LNCAP (cell line): ENCODE measurements around the gene OR9A2.

Experiments used
- TF ChIP-seq, protein P1 (sequence below): fragments of 450-650 bp; IDR thresholded peaks from 2 replicates; pipeline ENCODE4 v1.5.1; 2017; ENCODE audit warnings: mild to moderate bottlenecking

Gene OR9A2

DNA sequence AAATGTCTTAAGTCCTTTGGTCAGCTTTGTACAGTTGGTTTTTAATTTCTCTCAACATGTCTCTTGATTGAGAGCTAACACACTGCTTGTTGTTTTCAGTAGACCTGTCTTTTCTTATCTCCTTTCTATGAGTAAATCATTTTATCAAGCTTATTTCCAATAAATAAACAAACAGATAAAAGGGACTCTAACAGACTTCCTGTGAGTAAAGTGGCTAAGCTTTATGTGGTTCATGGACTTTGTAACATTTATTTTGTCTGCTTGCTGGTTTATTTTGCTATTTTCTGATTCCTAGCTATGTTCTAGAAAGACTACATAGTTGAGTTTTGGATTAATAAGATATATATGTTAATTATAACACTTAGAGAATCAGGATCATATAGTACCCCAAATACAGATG, 27.1 kb downstream of the OR9A2 start:
- TF ChIP-seq, protein P1, sequence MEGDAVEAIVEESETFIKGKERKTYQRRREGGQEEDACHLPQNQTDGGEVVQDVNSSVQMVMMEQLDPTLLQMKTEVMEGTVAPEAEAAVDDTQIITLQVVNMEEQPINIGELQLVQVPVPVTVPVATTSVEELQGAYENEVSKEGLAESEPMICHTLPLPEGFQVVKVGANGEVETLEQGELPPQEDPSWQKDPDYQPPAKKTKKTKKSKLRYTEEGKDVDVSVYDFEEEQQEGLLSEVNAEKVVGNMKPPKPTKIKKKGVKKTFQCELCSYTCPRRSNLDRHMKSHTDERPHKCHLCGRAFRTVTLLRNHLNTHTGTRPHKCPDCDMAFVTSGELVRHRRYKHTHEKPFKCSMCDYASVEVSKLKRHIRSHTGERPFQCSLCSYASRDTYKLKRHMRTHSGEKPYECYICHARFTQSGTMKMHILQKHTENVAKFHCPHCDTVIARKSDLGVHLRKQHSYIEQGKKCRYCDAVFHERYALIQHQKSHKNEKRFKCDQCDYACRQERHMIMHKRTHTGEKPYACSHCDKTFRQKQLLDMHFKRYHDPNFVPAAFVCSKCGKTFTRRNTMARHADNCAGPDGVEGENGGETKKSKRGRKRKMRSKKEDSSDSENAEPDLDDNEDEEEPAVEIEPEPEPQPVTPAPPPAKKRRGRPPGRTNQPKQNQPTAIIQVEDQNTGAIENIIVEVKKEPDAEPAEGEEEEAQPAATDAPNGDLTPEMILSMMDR: no peak

DNA sequence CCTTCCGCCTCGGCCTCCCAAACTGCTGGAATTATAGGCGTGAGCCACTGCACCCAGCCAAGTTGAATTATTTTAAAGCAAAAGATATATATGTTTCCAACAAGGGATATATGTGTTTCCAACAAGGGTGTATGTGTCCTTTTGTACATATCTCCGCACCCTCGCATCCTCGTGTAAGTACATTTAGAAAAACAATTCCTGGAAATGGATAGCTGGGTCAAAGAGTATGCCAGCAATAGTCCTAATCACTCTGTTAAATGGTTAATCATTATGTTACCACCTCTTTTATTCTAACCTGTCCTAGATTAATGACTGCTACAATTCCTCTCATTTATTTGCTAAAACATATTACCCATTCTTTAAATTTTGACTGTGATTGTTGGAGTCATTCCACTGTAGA, 28.0 kb downstream of the OR9A2 start:
- TF ChIP-seq, protein P1: no peak

DNA sequence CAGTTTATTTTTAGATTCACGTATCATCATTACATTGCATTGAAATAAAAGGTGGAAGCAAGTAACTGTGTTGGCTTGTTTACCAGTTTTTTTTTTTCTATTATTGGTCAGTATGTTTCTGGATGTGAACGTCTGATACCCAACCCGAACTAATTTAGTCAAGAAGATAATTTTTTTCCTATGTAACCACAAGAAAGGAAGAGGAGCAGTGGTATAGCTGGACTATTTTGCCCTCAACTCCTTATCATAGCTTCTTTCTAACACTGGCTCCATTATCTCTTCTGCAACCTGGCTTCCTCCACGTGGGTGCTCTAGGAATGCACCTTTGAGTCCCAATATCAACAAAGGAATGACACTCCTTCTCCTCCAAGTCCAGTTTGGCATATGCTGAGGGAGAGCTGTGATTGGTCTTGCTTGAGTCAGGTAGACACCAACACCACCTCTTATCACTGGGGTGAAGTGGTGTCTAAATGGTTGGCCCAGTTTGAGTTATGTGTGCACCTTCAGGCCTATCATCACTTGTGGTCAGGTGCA, 29.4 kb downstream of the OR9A2 start:
- TF ChIP-seq, protein P1: no peak

DNA sequence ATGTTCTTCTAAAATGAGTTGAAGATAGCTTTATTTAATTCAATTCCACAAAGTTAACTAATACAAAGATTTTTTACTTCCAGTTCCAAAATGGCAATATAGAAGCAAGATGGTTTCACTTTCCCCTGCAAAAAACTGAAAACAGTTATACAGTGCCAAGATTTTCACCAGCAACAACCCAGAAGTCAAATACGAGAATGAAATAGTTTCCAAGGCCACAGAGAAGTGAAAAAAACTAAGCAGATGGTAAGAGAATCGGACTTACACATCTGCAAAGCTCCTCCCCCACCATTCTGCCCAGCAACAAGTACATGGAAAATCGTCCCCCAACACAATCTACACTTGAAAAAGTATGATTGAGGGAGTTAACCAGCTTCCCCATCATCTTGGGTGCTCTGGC, 34.5 kb downstream of the OR9A2 start:
- TF ChIP-seq, protein P1: no peak

DNA sequence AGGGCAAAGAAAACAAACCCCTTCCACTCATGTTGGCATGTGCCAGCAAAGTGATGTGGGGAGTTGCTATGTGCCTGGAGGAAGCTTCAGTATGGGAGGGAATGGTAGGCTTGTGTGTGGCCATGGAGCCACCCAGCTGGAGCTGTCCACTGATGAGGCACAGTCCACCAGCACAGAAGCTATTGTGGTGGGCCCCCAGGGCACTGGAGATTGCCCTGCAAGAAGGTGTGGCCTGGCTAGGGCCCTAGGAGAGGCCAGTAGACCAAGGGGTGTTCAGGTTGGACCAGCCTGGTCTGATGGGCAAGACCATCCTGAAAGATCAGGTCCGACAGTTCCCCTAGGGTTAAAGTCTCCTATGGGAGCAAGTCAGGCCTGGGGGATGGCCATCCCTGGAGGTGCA, 42.6 kb downstream of the OR9A2 start:
- TF ChIP-seq, protein P1: no peak

DNA sequence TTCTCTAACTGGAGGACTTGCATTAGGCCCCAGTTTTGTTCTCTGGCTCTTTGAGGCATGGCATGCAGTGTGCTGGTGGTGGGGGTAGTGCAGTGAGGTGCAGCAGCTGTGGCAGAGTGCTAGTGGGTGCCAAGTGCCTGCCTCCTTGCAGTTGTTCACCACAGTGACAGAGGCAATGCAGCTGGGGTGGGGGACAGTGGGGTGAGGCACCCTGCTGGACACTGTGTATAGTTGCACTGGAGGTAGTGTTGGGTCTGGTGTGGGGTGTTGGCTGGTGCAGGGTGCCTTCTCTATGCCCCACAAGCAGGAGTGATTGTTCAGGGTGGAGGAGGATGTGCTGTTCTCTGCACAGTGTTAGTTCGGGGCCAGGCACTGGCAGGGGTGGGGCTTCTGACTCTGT, 43.1 kb downstream of the OR9A2 start:
- TF ChIP-seq, protein P1: no peak
